Measurements from ENCODE around the gene SPTBN2. TPM values are rescaled to one million over a fixed set of nuclear protein-coding genes. Genes with fewer than 3 reads are reported as not detected.

The SPTBN2 gene
- total and polyA plus RNA-seq, 2 donors (not counting 3 experiments of a cell fraction or from before 2014, with no cell fraction given) = 3.8 to 19.8 TPM

- no peaks in the 10 kb centered on the region for H3K4me1 ChIP-seq (ENCODE audit: control insufficient read depth, extremely low read depth, insufficient read depth, low read length)
- H3K9me1 ChIP-seq (replicated peaks; ENCODE audit: control insufficient read depth, extremely low read depth, insufficient read depth, low read length) = no peaks in the 10 kb centered on the region
- dilution Hi-C loops (cut with MboI; ENCODE audit: extremely low pct_ligation_motif_present, low sequenced_read_pairs) = no loop called here
- DNase-seq (ENCODE audit: low read depth, low spot score) = no peak
- no TSS peak for BruUV-seq (replicated peaks)
- H3K27ac ChIP-seq (ENCODE audit: insufficient read depth, low read depth, low read length) = no peak overlapping the region
- no peaks in the 10 kb centered on the region for H4K20me1 ChIP-seq (replicated peaks; ENCODE audit: control insufficient read depth, extremely low read depth, insufficient read depth, low read length)
- no peak overlapping the region for H3K9ac ChIP-seq (replicated peaks; ENCODE audit: extremely low read depth, insufficient read depth, low read length)
- H3K79me2 ChIP-seq (ENCODE audit: control insufficient read depth, insufficient read depth, low read length) = no peaks in the 10 kb centered on the region
- H3K36me3 ChIP-seq (ENCODE audit: control insufficient read depth in 2 of 2, extremely low read depth in 1 of 2, insufficient read depth in 2 of 2, low read length in 2 of 2) = no peaks in the 10 kb centered on the region
- no peak overlapping the region for H3K4me2 ChIP-seq (ENCODE audit: insufficient read depth, low read length)
- intact Hi-C loops (cut with micrococcal nuclease) = loop anchor here (1.0 to 5.0 kb wide), 5 partner anchors 53 to 377 kb away; no protein-coding TSS in a partner anchor
- H3K27me3 ChIP-seq (ENCODE audit: control insufficient read depth in 2 of 2, insufficient read depth in 2 of 2, low read length in 2 of 2) = no peaks in the 10 kb centered on the region
- no peak for FAIRE-seq
- POLR2A ChIA-PET = no interaction called here
- H3K4me3 ChIP-seq (replicated peaks in 1 of 3; ENCODE audit: insufficient read depth in 1 of 3, low read depth in 1 of 3, low read length in 3 of 3) = no peak overlapping the region
- TF ChIP-seq FOS (IDR thresholded peaks at IDR 0.05; ENCODE audit: borderline replicate concordance, insufficient read depth, low read length) (no peak), MYC (IDR thresholded peaks at IDR 0.05; ENCODE audit: low read depth, low read length) (no peak), POLR2AphosphoS5 (IDR thresholded peaks at IDR 0.05; ENCODE audit: insufficient read depth, low read depth, low read length) (no peak), EZH2 (IDR thresholded peaks at IDR 0.05; ENCODE audit: borderline replicate concordance, low read depth, low read length, severe bottlenecking) (no peak), JUN (IDR thresholded peaks at IDR 0.05; ENCODE audit: borderline replicate concordance, insufficient read depth, insufficient read length, low read depth) (no peak), MAX (IDR thresholded peaks at IDR 0.05; ENCODE audit: insufficient read depth, insufficient read length) (no peak)
- TF ChIP-seq, protein P1, sequence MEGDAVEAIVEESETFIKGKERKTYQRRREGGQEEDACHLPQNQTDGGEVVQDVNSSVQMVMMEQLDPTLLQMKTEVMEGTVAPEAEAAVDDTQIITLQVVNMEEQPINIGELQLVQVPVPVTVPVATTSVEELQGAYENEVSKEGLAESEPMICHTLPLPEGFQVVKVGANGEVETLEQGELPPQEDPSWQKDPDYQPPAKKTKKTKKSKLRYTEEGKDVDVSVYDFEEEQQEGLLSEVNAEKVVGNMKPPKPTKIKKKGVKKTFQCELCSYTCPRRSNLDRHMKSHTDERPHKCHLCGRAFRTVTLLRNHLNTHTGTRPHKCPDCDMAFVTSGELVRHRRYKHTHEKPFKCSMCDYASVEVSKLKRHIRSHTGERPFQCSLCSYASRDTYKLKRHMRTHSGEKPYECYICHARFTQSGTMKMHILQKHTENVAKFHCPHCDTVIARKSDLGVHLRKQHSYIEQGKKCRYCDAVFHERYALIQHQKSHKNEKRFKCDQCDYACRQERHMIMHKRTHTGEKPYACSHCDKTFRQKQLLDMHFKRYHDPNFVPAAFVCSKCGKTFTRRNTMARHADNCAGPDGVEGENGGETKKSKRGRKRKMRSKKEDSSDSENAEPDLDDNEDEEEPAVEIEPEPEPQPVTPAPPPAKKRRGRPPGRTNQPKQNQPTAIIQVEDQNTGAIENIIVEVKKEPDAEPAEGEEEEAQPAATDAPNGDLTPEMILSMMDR (IDR thresholded peaks at IDR 0.05; ENCODE audit: extremely low read depth in 1 of 2, insufficient read depth in 1 of 2, low read depth in 1 of 2, low read length in 2 of 2) = no peak
- CTCF ChIA-PET = interaction anchor here (1.1 to 2.8 kb wide), 3 partner anchors 16 to 144 kb away, joined by 3 to 26 read pairs (median 5); partner anchors contain the start of gene RBM4B
- H2AFZ ChIP-seq (ENCODE audit: low read depth, low read length) = no peak overlapping the region
- H3K9me3 ChIP-seq (replicated peaks; ENCODE audit: control insufficient read depth, insufficient read depth, low read length) = no peaks in the 10 kb centered on the region
Measured at GRCh38 chr11:66694056-66694410, 35.0 kb downstream of the SPTBN2 start.

All from endothelial cell of umbilical vein (primary cell).